GM12878 (cell line): Measurements from ENCODE around the gene MYOM3. TPM values are rescaled to one million over a fixed set of nuclear protein-coding genes. Genes with fewer than 3 reads are reported as not detected.

Experiments
- ATAC-seq: fragments of 200-7000 bp; cut with Tn5 transposase; 3 replicates; pipeline ENCODE4 v1.9.1; 2020; ENCODE audit warnings: mild to moderate bottlenecking, moderate library complexity
- BruUV-seq: library from RNA; stranded (reverse); fragments of 400-500 nt; replicated peaks from 2 replicates; lab custom pipeline; 2021; lab: Mats Ljungman, UMichigan
- CTCF ChIA-PET: fragments of 300-600 bp; sonication (Branson Sonifier 250); formaldehyde crosslinking; extraction: SDS; loops from one replicate; lab custom pipeline; 2021; ENCODE audit warnings: inconsistent platforms; lab: Yijun Ruan, JAX
- POLR2A ChIA-PET: fragments of 350-600 bp; formaldehyde crosslinking; extraction: SDS; loops from one replicate; lab custom pipeline; 2021; ENCODE audit warnings: inconsistent platforms; lab: Charles Lee
- RAD21 ChIA-PET: fragments of 300-600 bp; sonication (Branson Sonifier 250); formaldehyde crosslinking; loops from one replicate; lab custom pipeline; 2023; ENCODE audit warnings: antibody characterized with exemption; ENCODE audit not compliant: unreplicated experiment; lab: Charles Lee
- SMC1A ChIA-PET: fragments of 300-600 bp; sonication (Branson Sonifier 250); formaldehyde crosslinking; loops from one replicate; lab custom pipeline; 2023; ENCODE audit not compliant: unreplicated experiment, uncharacterized antibody; lab: Charles Lee
- DNase-seq: peaks from one replicate; pipeline ENCODE4 v3.0.0-alpha.2; 2011; ENCODE audit warnings: low read depth, low spot score
- FAIRE-seq: peaks from 3 replicates; lab custom pipeline; 2011; peaks lifted over from hg19 to GRCh38; lab: Jason Lieb, UNC
- H2AFZ ChIP-seq: 2 replicates; pipeline ENCODE4 v1.6.0; 2011; ENCODE audit warnings: low read depth, low read length, control low read depth; ENCODE audit not compliant: control insufficient read depth
- H3K27ac ChIP-seq: 2 replicates; pipeline ENCODE4 v1.5.1; 2011; ENCODE audit warnings: control low read depth; ENCODE audit not compliant: control insufficient read depth, insufficient read depth
- H3K27me3 ChIP-seq, 2 experiments: replicated peaks in 1 of 2; 2 replicates each; pipeline versions ENCODE4 v1.6.0 to v1.6.1; 2011; ENCODE audit warnings: low read length in 1 of 2; ENCODE audit not compliant: control insufficient read depth in 2 of 2, insufficient read depth in 2 of 2
- H3K36me3 ChIP-seq, 2 experiments: 2 replicates each; pipeline ENCODE4 v1.5.1; 2011; ENCODE audit warnings: low read length in 1 of 2; ENCODE audit not compliant: control insufficient read depth in 2 of 2, insufficient read depth in 2 of 2
- H3K4me1 ChIP-seq: 2 replicates; pipeline ENCODE4 v1.6.1; 2011; ENCODE audit warnings: mild to moderate bottlenecking, low read length, moderate library complexity, mixed read lengths; ENCODE audit not compliant: control insufficient read depth, insufficient read depth
- H3K4me2 ChIP-seq: 2 replicates; pipeline ENCODE4 v1.6.0; 2011; ENCODE audit warnings: control low read depth; ENCODE audit not compliant: control insufficient read depth, insufficient read depth
- H3K4me3 ChIP-seq: fragments of 200-600 bp; sonication (generic); 2 replicates; pipeline ENCODE4 v1.5.1; 2016
- H3K79me2 ChIP-seq: 2 replicates; pipeline ENCODE4 v1.6.0; 2011; ENCODE audit warnings: low read length; ENCODE audit not compliant: control insufficient read depth, insufficient read depth
- H3K9ac ChIP-seq: 2 replicates; pipeline ENCODE4 v1.8.0; 2011; ENCODE audit warnings: low read length, control low read depth, mixed read lengths; ENCODE audit not compliant: control insufficient read depth, insufficient read depth
- H3K9me3 ChIP-seq: replicated peaks from 3 replicates; pipeline ENCODE4 v1.5.1; 2011; ENCODE audit warnings: mild to moderate bottlenecking, low read length; ENCODE audit not compliant: control insufficient read depth, insufficient read depth
- H4K20me1 ChIP-seq: 2 replicates; pipeline ENCODE4 v1.6.0; 2011; ENCODE audit not compliant: control insufficient read depth, insufficient read depth
- ATF7 ChIP-seq: fragments of 450-650 bp; IDR thresholded peaks from 2 replicates; pipeline ENCODE4 v1.6.1; 2016; ENCODE audit warnings: low read depth, mild to moderate bottlenecking
- CREB1 ChIP-seq: IDR thresholded peaks from 2 replicates; pipeline ENCODE4 v1.6.1; 2012; ENCODE audit warnings: low read depth, mild to moderate bottlenecking, inconsistent platforms
- CREM ChIP-seq: IDR thresholded peaks from 2 replicates; pipeline ENCODE4 v1.6.1; 2014; ENCODE audit warnings: antibody characterized with exemption, low read depth
- EP300 ChIP-seq, 2 experiments: fragments of 150-350 bp in 1 of 2; IDR thresholded peaks; 2 replicates each; pipeline ENCODE4 v1.6.1; 2011 to 2012; ENCODE audit warnings: low read depth in 2 of 2, low read length in 2 of 2, borderline replicate concordance in 1 of 2, improper control_type of control experiment in 1 of 2, inconsistent platforms in 1 of 2; ENCODE audit not compliant: control insufficient read depth in 1 of 2
- ESRRA ChIP-seq: IDR thresholded peaks from 2 replicates; pipeline ENCODE4 v1.6.1; 2012; ENCODE audit warnings: mild to moderate bottlenecking, low read length, improper control_type of control experiment
- PBX3 ChIP-seq: IDR thresholded peaks from 2 replicates; pipeline ENCODE4 v1.6.1; 2011; ENCODE audit warnings: mild to moderate bottlenecking, low read depth, low read length, moderate library complexity; ENCODE audit not compliant: insufficient replicate concordance
- PML ChIP-seq: IDR thresholded peaks from 2 replicates; pipeline ENCODE4 v1.6.1; 2012; ENCODE audit warnings: low read length, inconsistent platforms
- POLR2A ChIP-seq: IDR thresholded peaks from 2 replicates; pipeline ENCODE4 v1.6.1; 2011; ENCODE audit warnings: low read depth, mild to moderate bottlenecking, low read length
- SMAD1 ChIP-seq: fragments of 450-650 bp; IDR thresholded peaks from 2 replicates; pipeline ENCODE4 v1.6.1; 2018; ENCODE audit warnings: mild to moderate bottlenecking, low read depth; ENCODE audit not compliant: partially characterized antibody
- SREBF2 ChIP-seq: IDR thresholded peaks from 2 replicates; pipeline ENCODE4 v1.6.1; 2012; ENCODE audit warnings: mild to moderate bottlenecking, low read length
- TAF1 ChIP-seq: IDR thresholded peaks from 2 replicates; pipeline ENCODE4 v1.6.1; 2011; ENCODE audit warnings: mild to moderate bottlenecking, low read depth, low read length, borderline replicate concordance
- ZNF217 ChIP-seq: fragments of 450-650 bp; IDR thresholded peaks from 2 replicates; pipeline ENCODE4 v1.6.1; 2017; ENCODE audit warnings: antibody characterized with exemption, mild to moderate bottlenecking
- WGBS: methylation state at CpG from one replicate; pipeline ENCODE4 v1.1.6; 2016; ENCODE audit warnings: low lambda C conversion rate; ENCODE audit not compliant: insufficient replicate concordance, insufficient coverage; ENCODE audit errors: missing lambda C conversion rate; 5-methylcytosine and 5-hydroxymethylcytosine counted together
- in situ Hi-C: fragments of 300-500 bp; cut with MboI; formaldehyde crosslinking; loops from 9 replicates; pipeline ENCODE4 v1.14.3; 2018; ENCODE audit warnings: mixed read lengths
- intact Hi-C: fragments of 100-400 bp; cut with micrococcal nuclease; formaldehyde crosslinking; loops from one replicate; pipeline ENCODE4 v1.14.2; 2022; ENCODE audit not compliant: unreplicated experiment
- polyA plus RNA-seq, 11 experiments: library from polyadenylated mRNA; depleted of rRNA in 4 of 11; unstranded in 6 of 11; stranded (reverse) in 5 of 11; fragments of >200 nt; fragmentation: Nextera tagmentation in 4 of 11; fragmentation: Illumina TruSeq in 1 of 11; extraction: Ambion mirVana in 4 of 11; extraction: Trizol in 1 of 11; gene quantifications; 1 replicate in 1 of 11; 2 replicates in 10 of 11; pipeline versions ENCODE4 v1.2.1 to v1.2.3, GENCODE V29; 2011 to 2016; ENCODE audit warnings: inconsistent platforms in 2 of 11, missing spikeins in 2 of 11, low read depth in 1 of 11
- total RNA-seq, 4 experiments: library from RNA; depleted of rRNA in 3 of 4; stranded (reverse); fragments of >200 nt in 3 of 4; fragmentation: Illumina TruSeq in 1 of 4; extraction: Trizol in 1 of 4; gene quantifications; 2 replicates each; pipeline versions ENCODE4 v1.2.1 to v1.2.3, GENCODE V29; 2013 to 2021

Gene MYOM3
- total and polyA plus RNA-seq, 10 of the 15 experiments (the other 5 are each of a cell fraction or from before 2014, with no cell fraction given) = 0.06 TPM; not detected in 9

- no peak for FAIRE-seq
- POLR2A ChIA-PET = no interaction called here
- CTCF ChIA-PET = interaction anchor here (0.8 kb wide), 1 partner anchor 252 kb away, joined by 3 read pairs; no protein-coding TSS in a partner anchor
- WGBS = 42% methylated on average over 13 of the region's 13 CpGs
- H3K4me1 ChIP-seq = no peaks in the 10 kb centered on the region
- BruUV-seq = no TSS peak
- DNase-seq = no peak
- H3K9me3 ChIP-seq = peaks cover 3% of the 10 kb centered on the region; the same call in 1 of the 3 replicates
- SMC1A ChIA-PET = no interaction called here
- no peak overlapping the region for H3K4me2 ChIP-seq
- H4K20me1 ChIP-seq = no peaks in the 10 kb centered on the region
- intact Hi-C loops = no loop called here
- ATAC-seq = no peak
- peaks cover 0 to 3% of the 10 kb centered on the region in 2 experiments; a peak in 2 of 4 replicates for H3K27me3 ChIP-seq
- in situ Hi-C loops = no loop called here
- H3K4me3 ChIP-seq = no peak overlapping the region
- RAD21 ChIA-PET = no interaction called here
- no peak overlapping the region for H2AFZ ChIP-seq
- TF ChIP-seq TAF1 (no peak), POLR2A (no peak), SREBF2 (no peak), CREB1 (no peak), ATF7 (no peak), PML (no peak), ZNF217 (no peak), PBX3 (no peak), CREM (no peak), EP300 (IDR thresholded peaks at IDR 0.05; ENCODE audit: borderline replicate concordance in 1 of 2, control insufficient read depth in 1 of 2, low read depth in 2 of 2, low read length in 2 of 2) (no peak), ESRRA (no peak), SMAD1 (no peak)
- H3K79me2 ChIP-seq = no peaks in the 10 kb centered on the region
- H3K9ac ChIP-seq = no peak overlapping the region
- H3K36me3 ChIP-seq = no peaks in the 10 kb centered on the region
- no peak overlapping the region for H3K27ac ChIP-seq
Measured at GRCh38 chr1:24138476-24139221, 26.7 kb upstream of the MYOM3 start.
